Natural killer cell (primary cell): ENCODE measurements around the gene SLC38A9. TPM values are rescaled to one million over a fixed set of nuclear protein-coding genes. Genes with fewer than 3 reads are reported as not detected.
"Not testable (repeated sequence)": the region's sequence is repeated elsewhere in the genome, so short reads cannot be mapped to it uniquely, and the experiment has no call there.

Source experiments
- ATAC-seq, 3 donors: fragments of 150-1000 bp in 2 of 3; fragments of 200-7000 bp in 1 of 3; cut with Tn5 transposase; 1 replicate in 1 of 3; 2 replicates in 2 of 3; pipeline ENCODE4 v1.10.0; 2021; ENCODE audit warnings: mild to moderate bottlenecking in 2 of 3, moderate library complexity in 2 of 3
- DNase-seq, 2 donors: peaks; one replicate each; pipeline versions ENCODE4 v3.0.0 to v3.0.0-alpha.2; 2013 to 2021; ENCODE audit warnings: mixed read lengths in 1 of 2
- H3K27ac ChIP-seq: one replicate; pipeline ENCODE4 v1.5.1; 2013; ENCODE audit warnings: mild to moderate bottlenecking, low read length
- H3K27me3 ChIP-seq: one replicate; pipeline ENCODE4 v1.6.1; 2013; ENCODE audit warnings: low read length; ENCODE audit not compliant: control insufficient read depth, insufficient read depth
- H3K36me3 ChIP-seq: one replicate; pipeline ENCODE4 v1.6.1; 2013; ENCODE audit warnings: low read length; ENCODE audit not compliant: control insufficient read depth, insufficient read depth
- H3K4me1 ChIP-seq: one replicate; pipeline ENCODE4 v1.6.1; 2013; ENCODE audit warnings: low read length; ENCODE audit not compliant: control insufficient read depth, insufficient read depth
- H3K4me3 ChIP-seq: one replicate; pipeline ENCODE4 v1.5.1; 2013; ENCODE audit warnings: low read length
- H3K9me3 ChIP-seq: one replicate; pipeline ENCODE4 v1.6.1; 2013; ENCODE audit warnings: low read length; ENCODE audit not compliant: control insufficient read depth, insufficient read depth
- H3K27ac Mint-ChIP-seq, 2 donors: one replicate each; pipeline ENCODE4 v1.8.0; 2022; ENCODE audit warnings: mild to moderate bottlenecking in 2 of 2, mixed read lengths in 2 of 2, moderate library complexity in 1 of 2
- H3K27me3 Mint-ChIP-seq, 2 donors: one replicate each; pipeline ENCODE4 v1.8.0; 2022; ENCODE audit warnings: low read depth in 2 of 2, mixed read lengths in 2 of 2
- H3K36me3 Mint-ChIP-seq: one replicate; pipeline ENCODE4 v1.8.0; 2022; ENCODE audit warnings: mixed read lengths
- H3K4me1 Mint-ChIP-seq, 2 donors: one replicate each; pipeline ENCODE4 v1.8.0; 2022; ENCODE audit warnings: mixed read lengths in 2 of 2
- H3K4me3 Mint-ChIP-seq: one replicate; pipeline ENCODE4 v1.8.0; 2022; ENCODE audit warnings: mild to moderate bottlenecking, moderate library complexity, mixed read lengths
- H3K9me3 Mint-ChIP-seq, 2 donors: one replicate each; pipeline ENCODE4 v1.8.0; 2022; ENCODE audit warnings: mixed read lengths in 2 of 2
- CTCF ChIP-seq: fragments of 200-600 bp; IDR thresholded peaks from one replicate; pipeline ENCODE4 v1.8.0; 2022; ENCODE audit warnings: antibody characterized with exemption
- WGBS: methylation state at CpG from one replicate; pipeline ENCODE4 v1.1.7; 2013; ENCODE audit warnings: missing lambda C conversion rate; ENCODE audit not compliant: insufficient coverage; 5-methylcytosine and 5-hydroxymethylcytosine counted together
- intact Hi-C: fragments of 100-400 bp; cut with micrococcal nuclease; formaldehyde crosslinking; loops from one replicate; pipeline ENCODE4 v1.14.2; 2022
- total RNA-seq, 4 donors: library from RNA; stranded (reverse); fragments of 120-200 nt in 1 of 4; gene quantifications; one replicate each; pipeline versions ENCODE4 v1.2.3 to v1.2.4, GENCODE V29; 2013 to 2022

Gene SLC38A9
- total RNA-seq, 3 donors from 2014 or later (not counting 1 experiment from before 2014, with no cell fraction given): 20.6 to 33.9 (median 27.0) TPM

- ATAC-seq: no peak
- no peak overlapping the region for H3K4me3 Mint-ChIP-seq
- intact Hi-C loops: no loop called here
- no peaks in the 10 kb centered on the region for H3K36me3 Mint-ChIP-seq
- Histone ChIP-seq H3K4me3 (no peak overlapping the region), H3K36me3 (no peaks in the 10 kb centered on the region), H3K4me1 (no peaks in the 10 kb centered on the region), H3K27me3 (no peaks in the 10 kb centered on the region), H3K27ac (no peak overlapping the region), H3K9me3 (no peaks in the 10 kb centered on the region)
- no peak for DNase-seq
- H3K9me3 Mint-ChIP-seq: no peaks in the 10 kb centered on the region
- H3K27ac Mint-ChIP-seq: no peak overlapping the region
- H3K27me3 Mint-ChIP-seq: peaks cover 3 to 12% of the 10 kb centered on the region in 2 donors
- no peak for TF ChIP-seq CTCF
- WGBS: 96% methylated on average over 2 of the region's 3 CpGs
- H3K4me1 Mint-ChIP-seq: no peaks in the 10 kb centered on the region
Observed at GRCh38 chr5:55731848-55732247, 19.7 kb upstream of the SLC38A9 start.

GRCh38 chr5:55724281-55724680 lies 12.2 kb upstream of the SLC38A9 start:
- Histone ChIP-seq H3K9me3 (no peaks in the 10 kb centered on the region), H3K4me3 (no peak overlapping the region), H3K4me1 (no peaks in the 10 kb centered on the region), H3K27ac (no peak overlapping the region), H3K27me3 (no peaks in the 10 kb centered on the region), H3K36me3 (no peaks in the 10 kb centered on the region)
- TF ChIP-seq CTCF: no peak
- intact Hi-C loops: no loop called here
- H3K36me3 Mint-ChIP-seq: no peaks in the 10 kb centered on the region
- ATAC-seq (no peak), DNase-seq (no peak)
- H3K9me3 Mint-ChIP-seq: no peaks in the 10 kb centered on the region
- H3K27me3 Mint-ChIP-seq: peaks cover 3 to 5% of the 10 kb centered on the region in 2 donors
- 94% methylated on average over 3 of the region's 4 CpGs for WGBS
- no peak overlapping the region for H3K4me3 Mint-ChIP-seq
- no peaks in the 10 kb centered on the region for H3K4me1 Mint-ChIP-seq
- H3K27ac Mint-ChIP-seq: no peak overlapping the region

GRCh38 chr5:55720188-55720703 lies 8.1 kb upstream of the SLC38A9 start:
- no peak for ATAC-seq
- no peaks in the 10 kb centered on the region for H3K9me3 ChIP-seq
- H3K27ac ChIP-seq: no peak overlapping the region
- no peaks in the 10 kb centered on the region for H3K36me3 ChIP-seq
- no peaks in the 10 kb centered on the region for H3K36me3 Mint-ChIP-seq
- WGBS: 96% methylated on average over 2 of the region's 3 CpGs
- no peak for TF ChIP-seq CTCF
- H3K4me3 Mint-ChIP-seq: no peak overlapping the region
- no peak overlapping the region for H3K27ac Mint-ChIP-seq
- no peaks in the 10 kb centered on the region for H3K4me1 Mint-ChIP-seq
- no peaks in the 10 kb centered on the region for H3K27me3 ChIP-seq
- intact Hi-C loops: no loop called here
- no peaks in the 10 kb centered on the region for H3K4me1 ChIP-seq
- no peak overlapping the region for H3K4me3 ChIP-seq
- H3K27me3 Mint-ChIP-seq: peaks cover 8 to 13% of the 10 kb centered on the region in 2 donors
- DNase-seq: no peak
- no peaks in the 10 kb centered on the region for H3K9me3 Mint-ChIP-seq

- H3K4me1 Mint-ChIP-seq, intact Hi-C loops, H3K27ac ChIP-seq: not testable (repeated sequence)
Observed at GRCh38 chr5:55719026-55719425, 6.9 kb upstream of the SLC38A9 start.

More at GRCh38 chr5:55719026-55719425, 6.9 kb upstream of the SLC38A9 start:
- not testable (repeated sequence) for H3K9me3 Mint-ChIP-seq, H3K4me3 ChIP-seq, H3K4me3 Mint-ChIP-seq, H3K27ac Mint-ChIP-seq, H3K4me1 ChIP-seq, H3K27me3 ChIP-seq, H3K36me3 ChIP-seq, H3K36me3 Mint-ChIP-seq, H3K9me3 ChIP-seq, ATAC-seq, DNase-seq
- peaks cover 9 to 20% of the 10 kb centered on the region in 2 donors for H3K27me3 Mint-ChIP-seq
- WGBS: 95% methylated on average over 1 of the region's 2 CpGs
